Measurements from ENCODE around the gene FCHSD1.
A peak's percentile ranks its signal among the peaks of the same experiment; 100 is the strongest.

The FCHSD1 gene

DNA sequence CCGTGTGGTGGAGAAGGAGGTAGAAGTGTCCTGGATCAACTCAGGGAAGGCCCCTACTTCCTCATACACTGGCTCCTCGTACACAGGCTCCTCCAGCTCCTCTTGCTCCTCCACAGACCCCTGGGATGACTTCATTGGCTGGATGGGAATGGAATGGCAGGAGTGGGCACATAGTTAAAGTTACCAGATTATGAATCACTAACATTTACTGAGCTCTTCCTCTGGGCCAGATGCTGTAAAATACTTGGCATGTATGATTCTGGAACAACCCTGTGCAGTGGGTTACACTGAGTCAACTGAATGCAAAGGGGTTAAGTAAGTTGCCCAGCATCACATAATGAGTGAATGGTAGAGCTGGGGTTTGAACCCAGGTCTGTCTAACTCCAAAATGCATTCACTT, 3.1 kb upstream of the FCHSD1 start:
- DNase-seq (ENCODE audit: low read depth): no peak
- TF ChIP-seq, protein P1, sequence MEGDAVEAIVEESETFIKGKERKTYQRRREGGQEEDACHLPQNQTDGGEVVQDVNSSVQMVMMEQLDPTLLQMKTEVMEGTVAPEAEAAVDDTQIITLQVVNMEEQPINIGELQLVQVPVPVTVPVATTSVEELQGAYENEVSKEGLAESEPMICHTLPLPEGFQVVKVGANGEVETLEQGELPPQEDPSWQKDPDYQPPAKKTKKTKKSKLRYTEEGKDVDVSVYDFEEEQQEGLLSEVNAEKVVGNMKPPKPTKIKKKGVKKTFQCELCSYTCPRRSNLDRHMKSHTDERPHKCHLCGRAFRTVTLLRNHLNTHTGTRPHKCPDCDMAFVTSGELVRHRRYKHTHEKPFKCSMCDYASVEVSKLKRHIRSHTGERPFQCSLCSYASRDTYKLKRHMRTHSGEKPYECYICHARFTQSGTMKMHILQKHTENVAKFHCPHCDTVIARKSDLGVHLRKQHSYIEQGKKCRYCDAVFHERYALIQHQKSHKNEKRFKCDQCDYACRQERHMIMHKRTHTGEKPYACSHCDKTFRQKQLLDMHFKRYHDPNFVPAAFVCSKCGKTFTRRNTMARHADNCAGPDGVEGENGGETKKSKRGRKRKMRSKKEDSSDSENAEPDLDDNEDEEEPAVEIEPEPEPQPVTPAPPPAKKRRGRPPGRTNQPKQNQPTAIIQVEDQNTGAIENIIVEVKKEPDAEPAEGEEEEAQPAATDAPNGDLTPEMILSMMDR (conservative IDR thresholded peaks at IDR 0.05; ENCODE audit: low read depth, low read length): no peak
- no peak overlapping the region for H3K4me3 ChIP-seq (ENCODE audit: low read length)

DNA sequence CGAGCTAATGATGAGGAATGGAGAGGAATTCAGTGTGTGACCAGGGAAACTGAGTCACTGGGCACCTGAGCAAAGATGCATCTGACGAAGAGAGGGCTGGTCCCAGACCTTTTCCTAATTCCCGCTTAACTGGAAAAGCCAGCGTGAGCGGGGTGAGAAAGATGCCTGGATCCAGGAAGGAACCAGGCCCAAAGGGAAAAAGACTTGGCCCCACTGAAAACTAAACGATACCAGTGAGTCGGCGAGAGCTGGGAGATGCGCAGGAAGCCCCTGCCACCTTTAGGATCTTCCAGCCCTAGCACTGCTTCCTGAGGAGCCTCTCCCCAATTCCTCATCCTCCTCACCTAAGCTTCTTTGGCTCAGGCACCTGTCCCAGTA, 499 bp upstream of the FCHSD1 start:
- peak overlapping the region; percentile 84 for H3K4me3 ChIP-seq (ENCODE audit: low read length)
- DNase-seq (ENCODE audit: low read depth): no peak
- TF ChIP-seq, protein P1 (conservative IDR thresholded peaks at IDR 0.05; ENCODE audit: low read depth, low read length): no peak

DNA sequence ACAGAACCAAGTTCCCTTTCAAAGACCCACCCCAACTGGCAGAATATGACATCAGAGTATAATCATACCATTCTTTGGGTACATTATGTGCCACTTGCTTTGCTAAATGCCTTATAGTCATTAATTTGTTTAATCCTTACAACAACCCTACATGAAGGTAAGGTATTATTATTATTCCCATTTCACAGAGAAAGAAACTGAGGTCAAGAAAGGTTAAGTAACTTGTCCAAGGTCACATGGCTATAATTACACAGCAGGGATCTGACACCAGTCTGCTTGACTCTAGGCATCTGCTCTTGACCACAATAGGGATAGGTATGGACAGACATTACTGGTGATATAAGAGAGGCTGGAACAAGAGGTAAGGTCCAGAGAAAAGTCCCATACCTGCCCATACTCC, 1.2 kb downstream of the FCHSD1 start:
- no peak overlapping the region for H3K4me3 ChIP-seq (ENCODE audit: low read length)
- DNase-seq (ENCODE audit: low read depth): no peak
- TF ChIP-seq, protein P1 (conservative IDR thresholded peaks at IDR 0.05; ENCODE audit: low read depth, low read length): no peak

DNA sequence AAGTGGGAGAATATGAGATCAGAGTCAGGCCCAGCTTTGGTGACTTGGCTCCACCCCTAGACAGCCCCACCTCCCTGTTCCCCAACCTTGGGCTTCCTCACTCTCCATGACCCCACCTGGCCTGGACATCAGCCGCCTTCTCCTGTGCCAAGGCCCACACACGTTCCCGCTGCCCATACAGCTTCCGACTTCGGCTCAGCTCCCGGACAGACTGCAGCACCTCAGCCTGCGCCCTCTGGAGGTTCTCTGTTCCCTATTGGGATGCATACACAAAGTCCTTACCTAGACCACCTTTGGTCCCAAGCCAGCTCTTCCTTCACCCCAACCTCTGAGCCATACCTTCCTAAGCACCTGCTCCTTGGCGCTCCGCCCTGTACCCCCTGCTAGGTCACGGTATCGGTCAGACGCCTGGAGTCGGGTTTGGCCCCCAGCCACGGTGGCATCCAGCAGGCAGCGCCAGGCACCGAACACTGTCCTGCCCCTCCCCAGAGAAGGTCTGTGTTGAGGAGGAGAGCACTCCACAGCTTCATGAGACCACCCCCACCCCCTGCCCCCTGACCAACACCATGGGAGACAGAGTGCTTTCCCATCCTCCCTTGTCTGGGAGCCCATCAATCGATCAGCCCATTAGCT, 2.0 kb downstream of the FCHSD1 start:
- no peak for DNase-seq (ENCODE audit: low read depth)
- H3K4me3 ChIP-seq (ENCODE audit: low read length): no peak overlapping the region
- TF ChIP-seq, protein P1 (conservative IDR thresholded peaks at IDR 0.05; ENCODE audit: low read depth, low read length): no peak

DNA sequence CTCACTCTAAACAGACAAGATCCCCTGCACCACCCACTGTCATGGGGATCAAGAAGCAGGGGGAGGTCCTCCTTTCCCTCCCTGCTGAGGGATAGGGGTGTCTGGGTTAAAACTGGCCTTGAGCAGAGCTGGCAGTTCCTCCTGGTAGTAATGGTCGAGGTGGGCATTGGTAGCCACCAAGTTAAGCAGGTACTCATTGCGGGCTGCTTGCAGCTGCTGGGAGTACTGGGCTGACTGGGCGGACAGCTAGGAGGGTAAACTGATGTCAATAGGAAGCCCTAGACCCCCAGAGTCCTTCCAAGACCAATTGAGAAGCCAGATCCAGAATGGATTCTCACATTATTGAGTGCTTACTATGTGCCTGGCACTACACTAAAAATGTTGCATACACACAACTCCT, 3.4 kb downstream of the FCHSD1 start:
- TF ChIP-seq, protein P1 (conservative IDR thresholded peaks at IDR 0.05; ENCODE audit: low read depth, low read length): no peak
- DNase-seq (ENCODE audit: low read depth): no peak
- H3K4me3 ChIP-seq (ENCODE audit: low read length): no peak overlapping the region

DNA sequence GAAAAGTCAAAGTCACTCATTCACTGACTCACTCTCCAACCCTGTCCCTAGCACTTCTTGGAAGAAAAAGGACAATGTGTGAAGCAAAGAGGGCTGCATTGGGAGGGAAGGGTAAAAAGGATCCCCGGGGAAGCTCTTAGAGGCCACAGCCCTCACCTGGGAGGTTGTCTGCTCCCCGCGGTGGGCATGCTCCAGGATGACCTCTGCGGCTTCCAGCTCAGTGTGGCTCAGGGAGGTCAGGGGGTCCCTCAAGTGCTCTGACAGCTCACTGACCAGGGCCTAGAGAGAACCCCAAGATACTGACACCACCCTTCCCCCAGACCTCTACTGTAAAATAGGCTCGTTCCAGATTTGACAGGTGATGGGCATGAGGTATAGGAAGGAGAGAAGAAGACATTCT, 4.0 kb downstream of the FCHSD1 start:
- TF ChIP-seq, protein P1 (conservative IDR thresholded peaks at IDR 0.05; ENCODE audit: low read depth, low read length): no peak
- no peak for DNase-seq (ENCODE audit: low read depth)
- no peak overlapping the region for H3K4me3 ChIP-seq (ENCODE audit: low read length)

DNA sequence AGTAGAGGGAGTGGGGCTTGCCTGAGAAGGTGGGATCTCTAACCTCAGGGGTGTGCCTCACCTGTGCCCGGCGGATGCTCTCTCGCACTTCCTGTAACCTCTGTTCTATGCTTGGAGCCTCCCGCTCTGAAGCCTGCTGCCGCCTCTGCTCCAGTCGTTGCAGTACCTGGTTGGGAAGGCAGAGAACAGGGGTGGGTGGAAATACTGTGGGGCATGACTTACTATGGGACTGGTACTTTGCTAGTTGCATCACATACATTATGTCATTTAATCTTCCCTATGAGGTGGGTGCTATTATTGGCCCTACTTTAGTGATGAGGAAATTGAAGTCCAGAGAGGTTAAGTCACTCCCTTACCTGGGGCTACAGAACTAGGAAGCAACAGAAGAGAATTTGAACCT, 5.2 kb downstream of the FCHSD1 start:
- H3K4me3 ChIP-seq (ENCODE audit: low read length): no peak overlapping the region
- TF ChIP-seq, protein P1 (conservative IDR thresholded peaks at IDR 0.05; ENCODE audit: low read depth, low read length): no peak
- no peak for DNase-seq (ENCODE audit: low read depth)

All from retinal pigment epithelial cell (primary cell).